Measurements from ENCODE around the gene NUBPL.
"Not testable (repeated sequence)": the region's sequence is repeated elsewhere in the genome, so short reads cannot be mapped to it uniquely, and the experiment has no call there.

The NUBPL gene

DNA sequence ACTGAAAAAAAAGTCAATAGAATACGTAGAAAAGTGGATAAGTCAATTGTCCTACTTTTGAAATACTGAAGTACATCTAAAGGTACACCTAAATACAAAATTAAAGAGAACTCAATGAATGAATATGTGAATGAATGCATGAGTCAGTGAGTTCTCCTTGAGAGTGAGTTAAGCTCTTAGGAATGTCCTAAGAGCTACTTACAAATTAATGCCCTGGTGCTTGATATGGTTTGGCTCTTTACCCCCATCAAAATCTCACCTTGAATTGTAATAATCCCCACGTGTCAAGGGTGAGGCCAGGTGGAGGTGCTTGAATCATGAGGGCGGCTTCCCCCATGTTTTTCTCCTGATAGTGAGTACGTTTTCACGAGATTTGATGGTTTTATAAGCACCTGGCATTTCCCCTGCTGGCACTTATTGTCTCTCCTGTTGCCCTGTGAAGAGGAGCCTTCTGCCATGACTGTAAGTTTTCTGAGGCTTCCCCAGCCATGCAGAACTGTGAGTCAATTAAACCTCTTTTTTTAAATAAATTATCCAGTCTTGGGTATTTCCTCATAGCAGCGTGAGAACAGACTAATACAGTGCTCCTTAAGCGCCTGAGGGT, 323.7 kb downstream of the NUBPL start:
- DNase-seq: no peak

GRCh38 chr14:31886156-31886835, 325.1 kb downstream of the NUBPL start:
- no peak for DNase-seq

DNA sequence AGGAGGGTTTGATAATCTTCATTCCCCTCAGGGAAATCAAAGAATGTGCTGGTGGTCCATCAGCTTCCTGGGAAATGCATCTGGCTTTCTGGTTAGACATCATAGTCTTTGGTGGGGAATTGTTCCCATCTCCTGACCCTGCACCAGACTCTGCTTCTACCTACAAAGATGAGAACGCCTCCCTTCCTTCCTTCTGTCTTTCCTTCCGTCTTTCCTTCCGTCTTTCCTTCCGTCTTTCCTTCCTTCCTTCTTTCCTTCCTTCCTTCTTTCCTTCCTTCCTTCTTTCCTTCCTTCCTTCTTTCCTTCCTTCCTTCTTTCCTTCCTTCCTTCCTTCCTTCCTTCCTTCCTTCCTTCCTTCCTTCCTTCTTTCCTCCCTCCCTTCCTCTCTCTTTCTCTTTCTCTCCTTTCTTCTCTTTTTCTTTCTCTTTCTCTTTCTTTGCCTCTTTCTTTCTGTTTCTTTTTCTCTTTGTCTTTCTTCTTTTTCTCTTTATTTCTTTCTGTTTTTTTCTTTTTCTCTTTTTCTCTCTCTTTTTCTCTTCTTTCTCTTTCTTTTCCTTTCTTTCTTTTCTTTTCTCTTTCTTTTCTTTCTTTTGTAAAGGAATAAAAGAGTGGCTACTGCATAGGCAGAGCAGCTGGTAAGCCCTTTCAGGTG, 326.9 kb downstream of the NUBPL start:
- no peak for DNase-seq

- no peak for DNase-seq
Measured at GRCh38 chr14:31889297-31889696, 328.1 kb downstream of the NUBPL start.

DNA sequence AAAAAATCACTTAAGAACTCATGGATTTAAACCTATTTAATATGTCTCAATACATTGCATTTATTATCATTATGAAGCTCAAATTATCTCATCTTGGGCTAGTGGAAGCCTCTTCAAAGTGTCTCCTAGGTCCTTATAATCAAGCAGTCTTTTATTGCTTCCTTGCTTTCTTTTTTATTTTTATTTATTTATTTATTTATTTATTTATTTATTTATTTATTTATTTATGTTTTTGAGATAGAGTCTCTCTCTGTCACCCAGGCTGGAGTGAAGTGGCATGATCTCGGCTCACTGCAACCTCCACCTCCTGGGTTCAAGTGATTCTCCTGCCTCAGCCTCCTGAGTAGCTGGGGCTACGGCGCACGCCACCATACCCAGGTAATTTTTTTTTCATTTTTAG, 329.0 kb downstream of the NUBPL start:
- DNase-seq: not testable (repeated sequence)

DNA sequence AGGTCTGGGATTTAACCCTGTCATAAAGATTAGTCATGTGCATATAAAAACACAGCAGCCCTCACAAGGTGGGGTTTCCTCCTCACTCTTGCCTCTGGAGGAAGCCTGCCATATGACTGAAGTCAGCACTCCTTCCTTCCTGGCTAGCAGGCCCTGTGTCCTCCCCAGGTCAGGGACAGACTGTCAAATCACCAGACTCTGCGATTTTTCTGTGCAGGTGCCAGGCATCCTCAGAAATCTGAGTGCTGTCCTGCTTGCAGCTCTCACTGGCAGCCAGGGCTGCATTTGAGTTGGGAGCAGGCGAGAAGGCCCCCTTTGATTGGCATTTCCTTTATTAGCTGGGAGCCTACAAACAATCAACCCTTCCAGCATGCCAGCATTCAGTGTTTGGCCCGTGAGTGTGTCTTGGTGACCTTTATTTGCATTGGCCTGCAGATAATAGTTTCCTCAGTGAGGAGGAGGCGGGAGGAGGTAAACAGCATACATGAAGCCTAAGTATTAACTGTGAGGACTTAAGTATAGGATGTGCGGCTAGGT, 332.1 kb downstream of the NUBPL start:
- DNase-seq: no peak

GRCh38 chr14:31894351-31894750, 333.1 kb downstream of the NUBPL start:
- no peak for DNase-seq

DNA sequence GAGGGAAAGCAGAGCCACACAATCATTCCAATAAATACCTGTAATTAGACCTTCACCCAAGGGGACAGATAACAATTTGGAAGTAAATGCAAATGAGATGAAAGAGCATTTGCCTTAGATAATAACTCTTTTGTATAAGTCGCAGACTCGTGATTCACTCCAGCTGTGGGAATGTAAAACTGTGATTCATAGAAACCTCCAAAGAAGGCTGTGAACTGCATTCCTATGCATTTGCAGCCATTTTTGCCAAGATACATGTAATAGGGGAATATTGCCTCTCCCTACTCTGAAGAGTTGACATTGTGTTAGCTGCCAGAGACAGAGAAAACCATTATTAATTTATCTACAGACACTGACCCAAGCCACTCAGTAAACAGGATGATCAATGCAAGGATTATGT, 334.0 kb downstream of the NUBPL start:
- DNase-seq: no peak

- no peak for DNase-seq
Measured at GRCh38 chr14:31895646-31896045, 334.4 kb downstream of the NUBPL start.

DNA sequence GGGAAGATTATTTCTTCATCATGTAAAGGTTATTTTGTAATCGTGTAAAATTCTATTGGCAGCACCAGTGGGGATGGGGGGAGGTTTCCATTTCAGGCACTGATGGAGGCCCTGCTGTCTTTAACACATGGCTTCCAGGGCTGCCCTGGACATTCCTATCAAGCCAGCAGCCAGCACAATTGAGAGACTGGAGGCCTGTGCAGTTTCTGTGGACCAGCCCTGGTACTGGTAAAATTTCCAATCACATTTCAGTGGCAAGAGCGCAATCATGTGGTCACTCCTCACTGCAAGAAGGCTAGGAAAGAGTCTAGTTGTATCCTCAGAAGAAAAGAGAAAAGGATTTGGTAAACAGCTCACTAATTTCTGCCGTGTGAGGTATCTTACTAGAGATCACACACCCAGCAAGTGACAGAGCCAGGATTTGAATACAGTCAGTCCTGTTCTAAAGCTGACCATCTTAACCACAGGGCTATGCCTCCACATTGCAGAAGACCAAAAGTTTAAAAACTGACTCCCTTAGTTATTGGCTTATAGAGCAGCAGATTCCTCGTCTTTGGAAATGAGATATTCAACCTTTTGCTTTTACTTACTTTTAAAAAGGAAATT, 336.5 kb downstream of the NUBPL start:
- no peak for DNase-seq

GRCh38 chr14:31898838-31899528, 337.8 kb downstream of the NUBPL start:
- DNase-seq: no peak

DNA sequence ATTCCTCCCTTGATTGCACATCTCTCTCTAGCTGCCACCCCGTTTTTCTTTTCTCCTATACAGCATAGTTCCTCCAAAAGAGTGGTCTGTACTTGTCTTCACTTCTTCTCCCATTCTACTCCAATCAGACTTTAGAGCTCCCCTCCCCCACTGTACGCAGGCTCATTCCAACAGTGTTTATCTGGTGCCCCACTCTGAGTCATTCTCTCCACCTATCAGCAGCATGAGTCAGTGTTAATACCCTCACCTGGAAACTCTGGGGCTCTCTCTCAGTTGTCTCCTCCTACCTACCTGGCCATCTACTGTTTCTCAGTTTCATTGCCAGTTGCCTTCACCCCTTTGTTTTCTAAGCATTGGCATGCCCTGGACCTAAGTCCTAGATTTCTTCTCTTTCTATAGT, 340.8 kb downstream of the NUBPL start:
- no peak for DNase-seq

- DNase-seq: no peak
Measured at GRCh38 chr14:31902945-31903646, 341.9 kb downstream of the NUBPL start.

DNA sequence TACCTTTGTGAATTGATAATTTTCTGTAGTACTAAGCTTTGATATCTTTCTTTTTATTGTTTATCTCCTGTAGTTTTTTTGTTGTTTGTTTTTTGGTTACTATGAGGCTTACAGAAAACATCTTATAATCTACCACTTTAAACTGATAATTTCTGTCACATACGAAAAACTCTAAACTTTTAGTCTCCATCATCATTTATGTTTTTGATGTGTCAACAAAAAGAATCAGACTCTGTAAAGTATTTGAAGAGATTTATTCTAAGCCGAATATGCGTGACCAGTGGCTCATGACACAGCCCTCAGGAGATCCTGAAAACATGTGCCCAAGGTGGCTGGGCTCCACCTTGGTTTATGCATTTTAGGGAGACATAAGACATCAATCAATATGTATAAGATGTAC, 348.8 kb downstream of the NUBPL start:
- DNase-seq: no peak

All from activated CD4-positive, CD25-positive, alpha-beta regulatory T cell (primary cell).